Measurements from ENCODE around the gene TREML4. TPM values are rescaled to one million over a fixed set of nuclear protein-coding genes. Genes with fewer than 3 reads are reported as not detected.

TREML4 gene
- total RNA-seq, 2 donors from 2014 or later = not detected

- Histone ChIP-seq H3K4me3 (no peak overlapping the region), H3K36me3 (no peaks in the 10 kb centered on the region), H3K27me3 (replicated peaks; ENCODE audit: insufficient read depth) (no peaks in the 10 kb centered on the region), H3K4me1 (ENCODE audit: control insufficient read depth in 1 of 2, low read depth in 2 of 2) (no peaks in the 10 kb centered on the region), H3K27ac (no peak overlapping the region), H3K9me3 (no peaks in the 10 kb centered on the region)
- no peak for TF ChIP-seq CTCF (IDR thresholded peaks at IDR 0.05)
- ATAC-seq (ENCODE audit: insufficient number of reproducible peaks, low FRiP score, low read depth) (no peak), DNase-seq (ENCODE audit: low spot score) (no peak)
Measured at GRCh38 chr6:41199552-41200246, 28.4 kb upstream of the TREML4 start.

GRCh38 chr6:41200296-41200900 lies 27.8 kb upstream of the TREML4 start:
- TF ChIP-seq CTCF (IDR thresholded peaks at IDR 0.05) = no peak
- no peaks in the 10 kb centered on the region for H3K9me3 ChIP-seq
- H3K27ac ChIP-seq = peak overlapping the region in 1 of 2 donors; percentile 2
- H3K27me3 ChIP-seq (replicated peaks; ENCODE audit: insufficient read depth) = no peaks in the 10 kb centered on the region
- ATAC-seq (ENCODE audit: insufficient number of reproducible peaks, low FRiP score, low read depth) (no peak), DNase-seq (ENCODE audit: low spot score) (no peak)
- no peak overlapping the region for H3K4me3 ChIP-seq
- no peaks in the 10 kb centered on the region for H3K36me3 ChIP-seq
- no peaks in the 10 kb centered on the region for H3K4me1 ChIP-seq (ENCODE audit: control insufficient read depth in 1 of 2, low read depth in 2 of 2)

GRCh38 chr6:41200901-41201763 lies 27.0 kb upstream of the TREML4 start, which contains the start of gene TREML2:
TSS of gene TREML2 (minus strand) at chr6:41201149. CDS start at chr6:41201008, 141 bp downstream.
- no peaks in the 10 kb centered on the region for H3K36me3 ChIP-seq
- no peaks in the 10 kb centered on the region for H3K4me1 ChIP-seq (ENCODE audit: control insufficient read depth in 1 of 2, low read depth in 2 of 2)
- no peak for DNase-seq (ENCODE audit: low spot score)
- no peaks in the 10 kb centered on the region for H3K27me3 ChIP-seq (replicated peaks; ENCODE audit: insufficient read depth)
- no peak for TF ChIP-seq CTCF (IDR thresholded peaks at IDR 0.05)
- H3K4me3 ChIP-seq = no peak within 1 kb of the TSS
- ATAC-seq (ENCODE audit: insufficient number of reproducible peaks, low FRiP score, low read depth) = no peak
- H3K27ac ChIP-seq = peak within 1 kb of the TSS in 1 of 2 donors; percentile 2
- no peaks in the 10 kb centered on the region for H3K9me3 ChIP-seq

GRCh38 chr6:41201764-41202173 lies 26.4 kb upstream of the TREML4 start:
- Histone ChIP-seq H3K27me3 (replicated peaks; ENCODE audit: insufficient read depth) (no peaks in the 10 kb centered on the region), H3K36me3 (no peaks in the 10 kb centered on the region), H3K4me1 (ENCODE audit: control insufficient read depth in 1 of 2, low read depth in 2 of 2) (no peaks in the 10 kb centered on the region), H3K27ac (no peak overlapping the region), H3K9me3 (no peaks in the 10 kb centered on the region), H3K4me3 (no peak overlapping the region)
- DNase-seq (ENCODE audit: low spot score) = no peak
- no peak for ATAC-seq (ENCODE audit: insufficient number of reproducible peaks, low FRiP score, low read depth)
- TF ChIP-seq CTCF (IDR thresholded peaks at IDR 0.05) = no peak

GRCh38 chr6:41204156-41204555 lies 24.0 kb upstream of the TREML4 start:
- ATAC-seq (ENCODE audit: insufficient number of reproducible peaks, low FRiP score, low read depth) = no peak
- no peak for DNase-seq (ENCODE audit: low spot score)
- H3K4me1 ChIP-seq (ENCODE audit: control insufficient read depth in 1 of 2, low read depth in 2 of 2) = no peaks in the 10 kb centered on the region
- no peak overlapping the region for H3K4me3 ChIP-seq
- no peak overlapping the region for H3K27ac ChIP-seq
- TF ChIP-seq CTCF (IDR thresholded peaks at IDR 0.05) = no peak
- no peaks in the 10 kb centered on the region for H3K27me3 ChIP-seq (replicated peaks; ENCODE audit: insufficient read depth)
- H3K9me3 ChIP-seq = no peaks in the 10 kb centered on the region
- no peaks in the 10 kb centered on the region for H3K36me3 ChIP-seq

Measured in thoracic aorta (tissue), 2 donors.